Activated CD4-positive, alpha-beta T cell treated with anti-CD3 and anti-CD28 coated beads, Interleukin-2, amount 50 U/mL, for 4 hours (primary cell): Measurements from ENCODE around the gene SRRM3.
"Not testable (repeated sequence)": the region's sequence is repeated elsewhere in the genome, so short reads cannot be mapped to it uniquely, and the experiment has no call there.

Source experiments
- DNase-seq, 2 experiments: peaks; one replicate each; pipeline ENCODE4 v3.0.0-alpha.2; 2020

Gene SRRM3

GRCh38 chr7:76267107-76267893 is 65.6 kb downstream of the SRRM3 start:
- no peak for DNase-seq

GRCh38 chr7:76267894-76268183 is 66.1 kb downstream of the SRRM3 start:
- DNase-seq = no peak

- no peak for DNase-seq
These were observed 66.7 kb downstream of the SRRM3 start for GRCh38 chr7:76268376-76268775.

GRCh38 chr7:76269895-76270294 is 68.2 kb downstream of the SRRM3 start:
- no peak for DNase-seq

- DNase-seq = not testable (repeated sequence)
These were observed 69.7 kb downstream of the SRRM3 start for GRCh38 chr7:76271384-76271783.

- no peak for DNase-seq
These were observed 70.4 kb downstream of the SRRM3 start for GRCh38 chr7:76272142-76272541.

- DNase-seq = no peak
These were observed 71.3 kb downstream of the SRRM3 start for GRCh38 chr7:76272851-76273497.

GRCh38 chr7:76273503-76273902 is 71.8 kb downstream of the SRRM3 start:
- DNase-seq = no peak

- no peak for DNase-seq
These were observed 76.8 kb downstream of the SRRM3 start for GRCh38 chr7:76278540-76278939.

- DNase-seq = no peak
These were observed 78.7 kb downstream of the SRRM3 start for GRCh38 chr7:76280408-76280807.

- no peak for DNase-seq
These were observed 79.5 kb downstream of the SRRM3 start for GRCh38 chr7:76281006-76281705.

- DNase-seq = no peak
These were observed 80.1 kb downstream of the SRRM3 start for GRCh38 chr7:76281706-76282343.

GRCh38 chr7:76282344-76283253 is 80.9 kb downstream of the SRRM3 start:
- no peak for DNase-seq

GRCh38 chr7:76283254-76284159 is 81.8 kb downstream of the SRRM3 start:
- DNase-seq = no peak

GRCh38 chr7:76285604-76286374 is 84.1 kb downstream of the SRRM3 start:
- DNase-seq = no peak

GRCh38 chr7:76286842-76287403 is 85.2 kb downstream of the SRRM3 start:
- no peak for DNase-seq

GRCh38 chr7:76290847-76291350 is 89.2 kb downstream of the SRRM3 start:
- DNase-seq = not testable (repeated sequence)

- DNase-seq = peak; percentile 85 to 87
These were observed 89.9 kb downstream of the SRRM3 start for GRCh38 chr7:76291351-76292212.

GRCh38 chr7:76292213-76292573 is 90.5 kb downstream of the SRRM3 start:
- no peak for DNase-seq
